ENCODE measurements around the gene CNNM1.

GRCh38 chr10:99429517-99430095 lies 100.5 kb downstream of the CNNM1 start:
- no peak for TF ChIP-seq CTCF (IDR thresholded peaks at IDR 0.05)
- no peak for TF ChIP-seq POLR2AphosphoS5 (IDR thresholded peaks at IDR 0.05)
- TF ChIP-seq POLR2A (IDR thresholded peaks at IDR 0.05) = no peak
- TF ChIP-seq EP300 (IDR thresholded peaks at IDR 0.05) = no peak
